ENCODE results near the gene ZBTB46. TPM values are rescaled to one million over a fixed set of nuclear protein-coding genes. Genes with fewer than 3 reads are reported as not detected.

The ZBTB46 gene
- total RNA-seq, 2 experiments from 2014 or later: 0.67 to 1.3 TPM

DNA sequence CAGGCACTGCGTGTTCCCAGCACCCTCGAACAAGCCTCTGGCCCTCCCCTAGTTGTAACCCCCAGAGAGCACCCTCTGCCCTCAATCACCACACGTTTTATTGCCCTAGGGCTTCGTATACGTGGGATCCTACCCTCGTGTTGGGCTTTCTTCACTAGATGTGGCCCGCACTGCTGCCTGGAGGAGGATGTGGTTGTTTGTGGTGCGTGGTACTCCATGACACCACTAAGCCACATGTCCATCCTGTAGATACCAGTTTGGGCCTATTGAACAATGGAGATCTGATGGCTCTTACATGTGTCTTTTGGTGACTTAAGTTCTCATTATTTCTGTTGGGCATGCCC, 74.4 kb downstream of the ZBTB46 start:
- Histone ChIP-seq H3K27ac (ENCODE audit: low read depth, low read length, poor library complexity, severe bottlenecking) (no peak overlapping the region), H2AFZ (ENCODE audit: low read length) (no peak overlapping the region), H3K4me3 (ENCODE audit: low read depth, low read length, poor library complexity, severe bottlenecking) (no peak overlapping the region), H4K20me1 (ENCODE audit: insufficient read depth, low read length) (no peaks in the 10 kb centered on the region), H3K79me2 (ENCODE audit: insufficient read depth, low read depth, low read length) (no peaks in the 10 kb centered on the region), H3K9me3 (ENCODE audit: low read length) (no peaks in the 10 kb centered on the region), H3K4me1 (ENCODE audit: insufficient read depth, low read length, poor library complexity, severe bottlenecking) (no peaks in the 10 kb centered on the region), H3K4me2 (ENCODE audit: low read length) (no peak overlapping the region), H3K9me2 (ENCODE audit: insufficient read depth, low read length) (no peaks in the 10 kb centered on the region), H3K36me3 (ENCODE audit: insufficient read depth, low read length) (no peaks in the 10 kb centered on the region)
- no peak for DNase-seq (ENCODE audit: low spot score)
- no peak for TF ChIP-seq EZH2phosphoT487 (IDR thresholded peaks at IDR 0.05; ENCODE audit: borderline replicate concordance, low read depth, low read length)
- TF ChIP-seq, protein P1, sequence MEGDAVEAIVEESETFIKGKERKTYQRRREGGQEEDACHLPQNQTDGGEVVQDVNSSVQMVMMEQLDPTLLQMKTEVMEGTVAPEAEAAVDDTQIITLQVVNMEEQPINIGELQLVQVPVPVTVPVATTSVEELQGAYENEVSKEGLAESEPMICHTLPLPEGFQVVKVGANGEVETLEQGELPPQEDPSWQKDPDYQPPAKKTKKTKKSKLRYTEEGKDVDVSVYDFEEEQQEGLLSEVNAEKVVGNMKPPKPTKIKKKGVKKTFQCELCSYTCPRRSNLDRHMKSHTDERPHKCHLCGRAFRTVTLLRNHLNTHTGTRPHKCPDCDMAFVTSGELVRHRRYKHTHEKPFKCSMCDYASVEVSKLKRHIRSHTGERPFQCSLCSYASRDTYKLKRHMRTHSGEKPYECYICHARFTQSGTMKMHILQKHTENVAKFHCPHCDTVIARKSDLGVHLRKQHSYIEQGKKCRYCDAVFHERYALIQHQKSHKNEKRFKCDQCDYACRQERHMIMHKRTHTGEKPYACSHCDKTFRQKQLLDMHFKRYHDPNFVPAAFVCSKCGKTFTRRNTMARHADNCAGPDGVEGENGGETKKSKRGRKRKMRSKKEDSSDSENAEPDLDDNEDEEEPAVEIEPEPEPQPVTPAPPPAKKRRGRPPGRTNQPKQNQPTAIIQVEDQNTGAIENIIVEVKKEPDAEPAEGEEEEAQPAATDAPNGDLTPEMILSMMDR (conservative IDR thresholded peaks at IDR 0.05; ENCODE audit: low read length): no peak
- intact Hi-C loops (cut with micrococcal nuclease; ENCODE audit: unreplicated experiment): no loop called here
- ChIA-PET POLR2A (interaction anchor here (1.6 kb wide), 1 partner anchor 13 kb away, joined by 3 read pairs; no protein-coding TSS in a partner anchor), CTCF (ENCODE audit: unreplicated experiment) (no interaction called here)
- no TSS peak for BruUV-seq (replicated peaks)

DNA sequence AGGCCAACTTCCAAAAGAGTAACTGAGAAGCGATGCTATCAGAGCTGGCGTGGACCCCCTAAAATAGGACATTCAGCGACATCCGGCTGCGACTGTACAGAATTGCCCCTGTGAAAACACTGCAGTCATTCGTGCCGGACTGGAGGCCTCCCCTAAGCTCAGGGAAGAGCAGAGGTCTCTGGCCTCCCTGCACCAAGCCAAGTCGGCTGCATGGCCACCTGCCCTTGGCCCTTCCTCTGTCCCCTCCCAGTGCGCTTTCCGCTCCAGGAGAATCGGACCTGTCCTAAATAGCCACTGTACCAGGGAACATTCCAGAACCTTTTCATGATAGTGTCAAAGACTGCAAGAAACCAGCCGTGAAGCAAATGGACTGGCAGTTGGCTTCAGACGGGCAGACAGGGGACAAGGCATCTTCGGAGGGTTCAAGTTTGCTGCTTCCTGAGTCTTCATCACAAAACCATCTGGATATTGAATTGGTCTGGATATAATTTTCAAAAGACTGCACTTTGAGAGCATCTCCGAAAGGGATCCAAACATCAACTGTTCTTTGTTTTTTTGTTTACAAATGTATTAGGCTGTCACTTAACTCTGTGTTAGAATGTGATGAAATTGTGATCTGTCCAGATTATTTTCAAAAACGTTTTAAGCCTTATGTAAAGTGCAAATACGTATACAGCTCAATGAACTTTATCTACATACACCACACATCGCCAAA, 75.0 kb downstream of the ZBTB46 start:
- H3K27ac ChIP-seq (ENCODE audit: low read depth, low read length, poor library complexity, severe bottlenecking): no peak overlapping the region
- DNase-seq (ENCODE audit: low spot score): no peak
- no peaks in the 10 kb centered on the region for H4K20me1 ChIP-seq (ENCODE audit: insufficient read depth, low read length)
- no peak overlapping the region for H3K4me2 ChIP-seq (ENCODE audit: low read length)
- no peak for TF ChIP-seq EZH2phosphoT487 (IDR thresholded peaks at IDR 0.05; ENCODE audit: borderline replicate concordance, low read depth, low read length)
- TF ChIP-seq, protein P1 (conservative IDR thresholded peaks at IDR 0.05; ENCODE audit: low read length): no peak
- no peaks in the 10 kb centered on the region for H3K79me2 ChIP-seq (ENCODE audit: insufficient read depth, low read depth, low read length)
- H3K4me3 ChIP-seq (ENCODE audit: low read depth, low read length, poor library complexity, severe bottlenecking): no peak overlapping the region
- no peaks in the 10 kb centered on the region for H3K36me3 ChIP-seq (ENCODE audit: insufficient read depth, low read length)
- no peak overlapping the region for H2AFZ ChIP-seq (ENCODE audit: low read length)
- intact Hi-C loops (cut with micrococcal nuclease; ENCODE audit: unreplicated experiment): no loop called here
- no peaks in the 10 kb centered on the region for H3K9me3 ChIP-seq (ENCODE audit: low read length)
- ChIA-PET POLR2A (interaction anchor here (1.6 kb wide), 1 partner anchor 14 kb away, joined by 3 read pairs; no protein-coding TSS in a partner anchor), CTCF (ENCODE audit: unreplicated experiment) (no interaction called here)
- peaks cover 4% of the 10 kb centered on the region for H3K4me1 ChIP-seq (ENCODE audit: insufficient read depth, low read length, poor library complexity, severe bottlenecking)
- no peaks in the 10 kb centered on the region for H3K9me2 ChIP-seq (ENCODE audit: insufficient read depth, low read length)
- BruUV-seq (replicated peaks): no TSS peak

DNA sequence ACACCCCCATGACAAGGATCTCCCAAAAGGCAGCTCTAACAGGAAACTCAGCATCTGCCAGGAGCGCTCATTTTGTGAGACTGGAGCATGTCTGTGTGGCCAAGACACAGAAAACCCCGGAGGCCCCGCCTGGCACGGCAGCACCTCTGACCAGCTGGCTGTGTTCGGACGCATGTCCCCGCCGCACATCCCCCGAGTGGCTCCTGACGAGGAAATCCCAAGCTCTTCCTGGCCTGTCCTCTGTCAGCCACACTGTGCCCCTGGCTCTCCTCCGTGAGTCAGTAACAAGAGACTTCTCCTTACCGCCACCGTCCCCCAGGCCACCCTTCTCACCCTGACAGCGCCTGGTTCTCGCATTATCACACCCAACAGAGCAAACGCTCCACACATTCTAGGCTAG, 77.1 kb downstream of the ZBTB46 start:
- CTCF ChIA-PET (ENCODE audit: unreplicated experiment): no interaction called here
- TF ChIP-seq, protein P1 (conservative IDR thresholded peaks at IDR 0.05; ENCODE audit: low read length): no peak
- TF ChIP-seq EZH2phosphoT487 (IDR thresholded peaks at IDR 0.05; ENCODE audit: borderline replicate concordance, low read depth, low read length): no peak
- POLR2A ChIA-PET: no interaction called here

More for the DNA sequence above, 77.1 kb downstream of the ZBTB46 start:
- Histone ChIP-seq H3K79me2 (ENCODE audit: insufficient read depth, low read depth, low read length) (no peaks in the 10 kb centered on the region), H2AFZ (ENCODE audit: low read length) (no peak overlapping the region), H3K36me3 (ENCODE audit: insufficient read depth, low read length) (no peaks in the 10 kb centered on the region), H3K27ac (ENCODE audit: low read depth, low read length, poor library complexity, severe bottlenecking) (no peak overlapping the region), H4K20me1 (ENCODE audit: insufficient read depth, low read length) (no peaks in the 10 kb centered on the region), H3K4me3 (ENCODE audit: low read depth, low read length, poor library complexity, severe bottlenecking) (no peak overlapping the region), H3K4me2 (ENCODE audit: low read length) (no peak overlapping the region), H3K9me2 (ENCODE audit: insufficient read depth, low read length) (no peaks in the 10 kb centered on the region), H3K9me3 (ENCODE audit: low read length) (no peaks in the 10 kb centered on the region), H3K4me1 (ENCODE audit: insufficient read depth, low read length, poor library complexity, severe bottlenecking) (peaks cover 10% of the 10 kb centered on the region)
- no TSS peak for BruUV-seq (replicated peaks)
- DNase-seq (ENCODE audit: low spot score): no peak
- intact Hi-C loops (cut with micrococcal nuclease; ENCODE audit: unreplicated experiment): no loop called here

Measured in OCI-LY7 (cell line).